Activated naive CD8-positive, alpha-beta T cell treated with anti-CD3 and anti-CD28 coated beads, Interleukin-2, amount 50 U/mL, for 16 hours (primary cell): ENCODE data around the gene MYH11.

ENCODE experiments used
- DNase-seq: peaks from one replicate; pipeline ENCODE4 v3.0.0-alpha.2; 2020; ENCODE audit warnings: low read depth, low spot score

Gene MYH11

GRCh38 chr16:15778204-15778743 lies 78.6 kb downstream of the MYH11 start:
- DNase-seq, result no peak

DNA sequence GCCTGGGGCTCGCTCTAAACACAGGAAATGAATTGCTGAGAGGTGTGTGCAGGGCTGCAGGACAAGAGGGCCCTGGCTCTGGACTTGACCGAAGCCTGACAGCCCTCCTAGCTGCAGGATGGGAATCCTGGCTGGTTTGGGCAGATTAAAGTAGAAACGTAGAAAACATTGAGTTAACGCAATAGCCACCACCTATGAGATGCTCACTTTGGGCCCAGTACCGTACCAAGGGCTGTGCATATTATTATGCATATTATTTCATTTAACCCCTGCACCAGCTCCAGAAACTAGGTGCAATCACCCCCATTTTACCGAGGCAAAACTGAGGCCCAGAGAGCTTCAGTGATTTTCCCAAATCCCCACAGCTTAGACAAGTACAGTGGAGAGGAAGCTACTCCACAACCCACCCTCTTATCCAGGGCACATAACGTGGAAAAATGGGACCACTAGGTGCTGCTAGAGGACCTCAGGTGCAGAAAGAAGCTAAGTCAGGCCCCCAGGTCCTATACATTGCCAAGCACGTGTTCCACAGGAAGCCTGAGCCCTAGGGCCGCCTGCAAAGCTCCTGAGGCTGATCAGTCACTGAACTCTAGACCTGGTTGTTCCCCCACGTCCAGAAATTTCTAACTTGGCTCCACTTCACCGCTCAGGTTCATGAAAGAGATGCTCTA lies 79.2 kb downstream of the MYH11 start:
- DNase-seq, result no peak

GRCh38 chr16:15776572-15776971 lies 80.3 kb downstream of the MYH11 start:
- DNase-seq, result no peak

DNA sequence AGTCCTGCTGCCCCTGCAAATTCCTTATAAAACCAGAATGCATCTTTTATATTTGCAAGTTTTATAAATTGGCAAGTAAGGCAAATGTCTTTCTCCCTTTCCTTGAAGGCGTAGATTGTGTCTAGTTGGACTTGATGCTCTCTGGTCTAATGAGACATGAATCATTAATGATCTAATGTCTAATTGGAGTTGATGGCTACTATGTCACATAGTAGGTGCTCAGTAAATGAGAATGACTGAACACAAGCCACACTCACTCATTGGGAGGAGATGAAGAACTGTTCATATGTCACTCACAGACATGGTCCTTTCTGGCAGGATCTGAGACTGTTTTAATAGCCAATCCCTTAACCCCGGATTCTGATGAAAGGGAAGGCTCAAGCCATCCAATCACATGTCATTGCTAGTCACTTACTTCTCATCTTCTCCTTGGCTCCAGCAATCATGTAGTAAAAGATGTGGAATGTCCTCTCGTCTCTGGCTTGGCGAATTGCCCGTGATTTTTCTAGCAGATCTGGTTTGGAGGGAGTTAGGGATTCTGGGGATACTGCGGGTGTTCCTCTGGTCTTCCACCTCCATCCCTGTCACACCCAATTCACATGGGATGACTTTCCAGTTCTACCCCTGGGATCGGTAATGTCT lies 81.0 kb downstream of the MYH11 start:
- no peak for DNase-seq

GRCh38 chr16:15775209-15775608 lies 81.6 kb downstream of the MYH11 start:
- DNase-seq, result no peak

- DNase-seq, result no peak
Measured at GRCh38 chr16:15773968-15774367, 82.9 kb downstream of the MYH11 start.

DNA sequence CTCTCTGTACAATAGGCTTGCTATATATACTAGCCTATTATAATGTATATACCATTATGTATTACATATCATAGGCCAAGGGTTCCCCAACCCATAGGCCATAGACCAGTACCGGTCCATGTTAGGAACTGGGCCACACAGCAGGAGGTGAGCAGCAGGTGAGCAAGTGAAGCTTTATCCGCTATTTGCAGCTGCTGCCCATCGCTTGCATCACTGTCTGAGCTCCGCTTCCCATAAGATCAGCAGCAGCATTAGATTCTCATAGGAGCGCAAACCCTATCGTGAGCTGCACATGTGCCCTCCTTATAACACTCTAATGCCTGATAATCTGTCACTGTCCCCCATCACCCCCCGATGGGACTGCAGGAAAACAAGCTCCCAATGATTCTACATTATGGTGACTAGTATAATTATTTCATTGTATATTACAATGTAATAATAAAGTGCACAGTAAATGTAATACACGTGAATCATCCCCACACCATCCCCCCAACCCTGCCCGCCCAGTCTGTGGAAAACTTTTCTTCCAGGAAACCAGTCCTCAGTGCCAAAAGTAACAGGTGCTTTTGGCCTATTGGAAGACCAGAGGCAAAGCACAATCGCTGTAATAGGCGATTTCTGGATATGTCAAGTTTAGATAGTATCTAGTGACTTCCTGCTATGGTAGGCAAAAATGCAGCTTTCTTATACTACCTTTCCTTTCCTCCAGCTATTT lies 84.1 kb downstream of the MYH11 start:
- DNase-seq, result no peak

DNA sequence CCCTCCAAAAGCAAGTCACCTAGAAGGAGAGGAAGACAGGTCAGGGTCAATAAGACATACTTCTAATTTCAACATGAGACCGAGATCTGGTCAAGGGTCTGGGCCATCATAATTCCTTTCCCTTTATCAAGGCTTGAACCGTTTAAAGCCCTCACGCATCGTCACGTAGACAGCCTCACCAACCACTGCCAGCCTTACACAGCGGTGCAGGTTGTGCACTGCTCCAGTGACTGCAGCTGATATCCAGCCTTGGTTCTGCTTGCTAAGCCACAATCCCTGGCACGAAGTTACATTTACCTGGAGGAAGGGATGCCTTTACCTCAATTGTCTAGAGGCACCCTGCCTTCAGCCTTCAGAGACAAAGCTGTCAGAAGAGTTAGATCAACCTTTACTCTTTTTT lies 85.1 kb downstream of the MYH11 start:
- DNase-seq, result no peak

DNA sequence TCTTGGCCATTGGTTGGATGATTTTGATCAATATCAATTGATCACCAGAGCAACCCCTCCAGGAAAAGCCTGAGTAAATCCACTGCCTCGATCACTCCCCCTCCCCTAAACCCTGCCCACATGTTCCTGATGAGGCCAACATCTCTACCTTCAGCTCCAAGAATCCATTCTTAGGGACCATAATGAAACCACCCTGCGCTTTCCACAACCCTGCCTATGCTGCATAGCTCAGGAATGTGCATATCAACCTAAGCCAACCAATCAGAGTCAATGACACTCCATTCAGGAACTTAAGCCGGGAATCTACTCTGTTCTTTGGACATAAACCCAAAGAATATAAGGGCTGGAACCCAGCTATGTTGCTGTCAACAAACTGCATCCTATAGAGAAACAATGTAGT lies 86.3 kb downstream of the MYH11 start:
- DNase-seq, result no peak

DNA sequence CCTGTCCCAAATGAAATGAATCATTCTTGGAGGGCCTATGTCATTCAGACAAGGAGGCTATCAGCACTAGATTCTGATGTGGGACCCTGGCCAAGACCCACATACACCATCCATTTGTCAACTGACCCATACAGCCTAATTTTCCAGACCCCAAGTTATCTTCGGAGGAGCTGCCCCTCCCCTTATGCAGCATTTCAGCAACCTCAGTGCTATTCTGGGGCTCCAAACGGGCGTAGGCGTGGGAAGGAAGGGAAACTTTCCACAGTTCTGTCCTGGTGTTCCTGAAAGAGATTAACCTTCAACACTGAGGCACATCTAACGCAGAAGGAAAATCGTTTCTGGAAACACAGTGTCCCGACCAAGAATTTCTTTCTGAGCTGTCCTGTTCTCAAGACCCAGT lies 86.7 kb downstream of the MYH11 start:
- DNase-seq, result no peak

- DNase-seq, result no peak
Measured at GRCh38 chr16:15769239-15769638, 87.6 kb downstream of the MYH11 start.

- no peak for DNase-seq
Measured at GRCh38 chr16:15768201-15768600, 88.6 kb downstream of the MYH11 start.

GRCh38 chr16:15766918-15767317 lies 89.9 kb downstream of the MYH11 start:
- DNase-seq, result no peak

GRCh38 chr16:15765880-15766279 lies 90.9 kb downstream of the MYH11 start:
- DNase-seq, result no peak

DNA sequence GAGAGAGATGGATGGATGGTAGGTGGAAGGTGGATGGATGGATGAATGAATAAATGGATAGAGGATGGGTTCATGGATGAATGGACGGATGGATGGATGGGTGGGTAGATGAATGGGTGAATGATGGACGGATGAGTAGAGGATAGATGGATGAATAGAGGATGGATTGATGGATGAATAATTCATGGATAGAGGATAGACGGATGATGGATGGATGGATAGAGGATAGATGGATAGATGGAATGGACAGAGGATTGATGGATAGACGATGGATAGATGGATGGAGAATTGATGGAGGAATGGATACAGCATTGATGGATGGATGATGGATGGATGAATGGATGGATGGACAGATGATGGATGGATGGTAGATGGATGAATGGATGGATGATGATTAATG lies 91.7 kb downstream of the MYH11 start:
- DNase-seq, result no peak

- DNase-seq, result no peak
Measured at GRCh38 chr16:15764112-15764511, 92.7 kb downstream of the MYH11 start.

- DNase-seq, result no peak
Measured at GRCh38 chr16:15760129-15760528, 96.7 kb downstream of the MYH11 start.

DNA sequence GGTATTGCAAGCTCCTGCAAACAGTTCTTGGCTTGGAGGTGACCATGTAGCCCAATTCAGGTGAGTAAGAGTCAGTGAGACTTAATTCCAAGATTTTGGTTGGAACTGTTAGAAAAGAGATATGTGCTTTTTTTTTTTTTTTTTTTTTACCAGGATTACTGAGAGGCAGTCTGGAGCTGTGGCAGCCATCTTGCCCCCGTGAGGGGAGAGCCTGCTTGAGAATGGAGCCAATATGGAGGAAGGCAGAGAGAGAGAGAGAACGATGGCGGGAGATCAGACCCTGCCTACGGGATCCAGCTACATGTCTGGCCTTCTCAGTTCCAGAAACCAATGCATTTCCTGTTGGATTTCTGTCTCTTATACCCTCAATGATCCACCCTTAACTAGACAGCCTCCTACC lies 97.8 kb downstream of the MYH11 start:
- no peak for DNase-seq

GRCh38 chr16:15757630-15758251 lies 99.1 kb downstream of the MYH11 start:
- DNase-seq, result no peak

DNA sequence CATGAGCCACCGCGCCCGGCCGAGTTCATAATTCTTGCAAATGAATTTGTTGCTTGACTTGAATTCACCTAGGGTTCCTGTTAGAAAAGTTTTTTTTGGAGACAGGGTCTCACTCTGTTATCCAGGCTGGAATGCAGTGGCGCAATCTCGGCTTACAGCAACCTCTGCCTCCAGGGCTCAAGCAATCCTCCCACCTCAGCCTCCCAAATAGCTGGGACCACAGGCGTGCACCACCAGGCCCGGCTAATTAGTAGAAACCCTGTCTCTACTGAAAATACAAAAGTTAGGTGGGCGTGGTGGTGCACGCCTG lies 99.8 kb downstream of the MYH11 start:
- DNase-seq, result no peak

GRCh38 chr16:15754821-15755534 lies 101.8 kb downstream of the MYH11 start:
- DNase-seq, result no peak
